Measurements from ENCODE around the gene LRRC73. TPM values are rescaled to one million over a fixed set of nuclear protein-coding genes. Genes with fewer than 3 reads are reported as not detected.

Gene LRRC73
- total and polyA plus RNA-seq, 4 donors, result 0.87 to 4.8 (median 1.9) TPM

- H3K36me3 ChIP-seq (ENCODE audit: control insufficient read depth in 4 of 4, insufficient read depth in 4 of 4, low read length in 4 of 4), result peaks cover 3 to 40% (median 9%) of the 10 kb centered on the region in 4 donors
- no peaks in the 10 kb centered on the region for H3K9me3 ChIP-seq (ENCODE audit: control insufficient read depth in 4 of 4, insufficient read depth in 3 of 4, low read length in 3 of 4)
- ATAC-seq (ENCODE audit: insufficient read depth, low FRiP score) (no peak), DNase-seq (no peak)
- peaks cover 0 to 17% (median 5%) of the 10 kb centered on the region in 5 donors for H3K4me1 ChIP-seq (ENCODE audit: control insufficient read depth in 5 of 5, insufficient read depth in 5 of 5, low read length in 5 of 5)
- no peak overlapping the region for H3K27ac ChIP-seq (ENCODE audit: low read depth in 1 of 2, low read length in 1 of 2)
- TF ChIP-seq CTCF (IDR thresholded peaks at IDR 0.05; ENCODE audit: control extremely low read depth, extremely low read depth), result no peak
- peaks cover 0 to 14% (median 5%) of the 10 kb centered on the region in 3 donors for H3K27me3 ChIP-seq (ENCODE audit: control insufficient read depth in 3 of 3, insufficient read depth in 3 of 3, low read length in 2 of 3)
- WGBS, 2 donors, result 81 to 91% methylated on average over 3 of the region's 3 CpGs
- no peak overlapping the region for H3K4me3 ChIP-seq
- H3K9ac ChIP-seq (ENCODE audit: insufficient read depth in 1 of 2, low read length in 2 of 2), result no peak overlapping the region
These were observed 4.0 kb downstream of the LRRC73 start for GRCh38 chr6:43506171-43506570.

GRCh38 chr6:43505718-43506117 is 4.4 kb downstream of the LRRC73 start:
- H3K4me1 ChIP-seq (ENCODE audit: control insufficient read depth in 5 of 5, insufficient read depth in 5 of 5, low read length in 5 of 5), result peaks cover 0 to 17% (median 5%) of the 10 kb centered on the region in 5 donors
- no peak for TF ChIP-seq CTCF (IDR thresholded peaks at IDR 0.05; ENCODE audit: control extremely low read depth, extremely low read depth)
- H3K9me3 ChIP-seq (ENCODE audit: control insufficient read depth in 4 of 4, insufficient read depth in 3 of 4, low read length in 3 of 4), result no peaks in the 10 kb centered on the region
- peaks cover 0 to 14% (median 5%) of the 10 kb centered on the region in 3 donors for H3K27me3 ChIP-seq (ENCODE audit: control insufficient read depth in 3 of 3, insufficient read depth in 3 of 3, low read length in 2 of 3)
- peaks cover 3 to 43% (median 11%) of the 10 kb centered on the region in 4 donors for H3K36me3 ChIP-seq (ENCODE audit: control insufficient read depth in 4 of 4, insufficient read depth in 4 of 4, low read length in 4 of 4)
- 75 to 78% methylated on average over 6 of the region's 6 CpGs for WGBS, 2 donors
- H3K4me3 ChIP-seq, result no peak overlapping the region
- no peak for ATAC-seq (ENCODE audit: insufficient read depth, low FRiP score)
- no peak overlapping the region for H3K9ac ChIP-seq (ENCODE audit: insufficient read depth in 1 of 2, low read length in 2 of 2)
- H3K27ac ChIP-seq (ENCODE audit: low read depth in 1 of 2, low read length in 1 of 2), result no peak overlapping the region
- DNase-seq, result no peak

GRCh38 chr6:43504756-43505593 is 5.2 kb downstream of the LRRC73 start:
- no peaks in the 10 kb centered on the region for H3K9me3 ChIP-seq (ENCODE audit: control insufficient read depth in 4 of 4, insufficient read depth in 3 of 4, low read length in 3 of 4)
- H3K27ac ChIP-seq (ENCODE audit: low read depth in 1 of 2, low read length in 1 of 2), result no peak overlapping the region
- ATAC-seq (ENCODE audit: insufficient read depth, low FRiP score) (no peak), DNase-seq (no peak)
- no peak overlapping the region for H3K9ac ChIP-seq (ENCODE audit: insufficient read depth in 1 of 2, low read length in 2 of 2)
- WGBS, 2 donors, result 94 to 98% methylated on average over 26 of the region's 26 CpGs
- peaks cover 0 to 14% (median 5%) of the 10 kb centered on the region in 3 donors for H3K27me3 ChIP-seq (ENCODE audit: control insufficient read depth in 3 of 3, insufficient read depth in 3 of 3, low read length in 2 of 3)
- TF ChIP-seq CTCF (IDR thresholded peaks at IDR 0.05; ENCODE audit: control extremely low read depth, extremely low read depth), result no peak
- peaks cover 7 to 48% (median 13%) of the 10 kb centered on the region in 4 donors for H3K36me3 ChIP-seq (ENCODE audit: control insufficient read depth in 4 of 4, insufficient read depth in 4 of 4, low read length in 4 of 4)
- no peak overlapping the region for H3K4me3 ChIP-seq
- peaks cover 0 to 13% (median 3%) of the 10 kb centered on the region in 5 donors for H3K4me1 ChIP-seq (ENCODE audit: control insufficient read depth in 5 of 5, insufficient read depth in 5 of 5, low read length in 5 of 5)

Data from lung (tissue), 12 donors.